ENCODE measurements around the gene TRIM41.
"Not testable (repeated sequence)": the region's sequence is repeated elsewhere in the genome, so short reads cannot be mapped to it uniquely, and the experiment has no call there.

The TRIM41 gene

GRCh38 chr5:181193656-181194055 lies 29.4 kb upstream of the TRIM41 start:
- no peak for DNase-seq (ENCODE audit: low read depth)

- DNase-seq (ENCODE audit: low read depth): no peak
Measured at GRCh38 chr5:181194489-181195248, 28.4 kb upstream of the TRIM41 start.

GRCh38 chr5:181195249-181195761 lies 27.8 kb upstream of the TRIM41 start:
- no peak for DNase-seq (ENCODE audit: low read depth)

GRCh38 chr5:181197326-181197951 lies 25.6 kb upstream of the TRIM41 start:
- DNase-seq (ENCODE audit: low read depth): no peak

- no peak for DNase-seq (ENCODE audit: low read depth)
Measured at GRCh38 chr5:181198106-181198685, 24.9 kb upstream of the TRIM41 start.

GRCh38 chr5:181198905-181199519 lies 24.1 kb upstream of the TRIM41 start:
- no peak for DNase-seq (ENCODE audit: low read depth)

- DNase-seq (ENCODE audit: low read depth): no peak
Measured at GRCh38 chr5:181199881-181200638, 23.0 kb upstream of the TRIM41 start.

GRCh38 chr5:181200816-181201215 lies 22.3 kb upstream of the TRIM41 start:
- no peak for DNase-seq (ENCODE audit: low read depth)

- no peak for DNase-seq (ENCODE audit: low read depth)
Measured at GRCh38 chr5:181203093-181203711, 19.9 kb upstream of the TRIM41 start.

- no peak for DNase-seq (ENCODE audit: low read depth)
Measured at GRCh38 chr5:181203777-181204112, 19.3 kb upstream of the TRIM41 start.

GRCh38 chr5:181204113-181204825 lies 18.8 kb upstream of the TRIM41 start:
- DNase-seq (ENCODE audit: low read depth): no peak

GRCh38 chr5:181204826-181205760 lies 18.0 kb upstream of the TRIM41 start, which contains the start of gene TRIM7:
TRIM7 (minus strand) TSS chr5:181205196; CDS start chr5:181205110, 86 bp downstream.
- DNase-seq (ENCODE audit: low read depth): no peak

- no peak for DNase-seq (ENCODE audit: low read depth)
Measured at GRCh38 chr5:181205761-181206649, 17.1 kb upstream of the TRIM41 start.

- DNase-seq (ENCODE audit: low read depth): no peak
Measured at GRCh38 chr5:181207214-181207959, 15.7 kb upstream of the TRIM41 start.

- no peak for DNase-seq (ENCODE audit: low read depth)
Measured at GRCh38 chr5:181207960-181208253, 15.2 kb upstream of the TRIM41 start.

- DNase-seq (ENCODE audit: low read depth): not testable (repeated sequence)
Measured at GRCh38 chr5:181209006-181209405, 14.1 kb upstream of the TRIM41 start.

GRCh38 chr5:181210148-181210547 lies 12.9 kb upstream of the TRIM41 start:
- DNase-seq (ENCODE audit: low read depth): not testable (repeated sequence)

GRCh38 chr5:181210698-181211097 lies 12.4 kb upstream of the TRIM41 start:
- not testable (repeated sequence) for DNase-seq (ENCODE audit: low read depth)
